PC-3 (cell line): Measurements from ENCODE around the gene STX8. TPM values are rescaled to one million over a fixed set of nuclear protein-coding genes. Genes with fewer than 3 reads are reported as not detected.
"Not testable (repeated sequence)": the region's sequence is repeated elsewhere in the genome, so short reads cannot be mapped to it uniquely, and the experiment has no call there.

ENCODE experiments used
- ATAC-seq: fragments of 200-7000 bp; cut with Tn5 transposase; 2 replicates; pipeline ENCODE4 v1.9.1; 2020; ENCODE audit warnings: mild to moderate bottlenecking, moderate library complexity
- BruUV-seq: library from RNA; stranded (reverse); fragments of 400-500 nt; replicated peaks from 2 replicates; lab custom pipeline; 2021; lab: Mats Ljungman, UMichigan
- CTCF ChIA-PET: fragments of 300-600 bp; sonication (Branson Sonifier 250); formaldehyde crosslinking; loops from one replicate; lab custom pipeline; 2022; ENCODE audit warnings: antibody characterized with exemption; lab: Charles Lee
- POLR2A ChIA-PET: fragments of 300-600 bp; sonication (Branson Sonifier 250); formaldehyde crosslinking; loops from one replicate; lab custom pipeline; 2022; ENCODE audit warnings: antibody characterized with exemption; ENCODE audit not compliant: unreplicated experiment; lab: Charles Lee
- DNase-seq: peaks from one replicate; pipeline ENCODE4 v3.0.0-alpha.2; 2015
- H2AFZ ChIP-seq: fragments of 300-600 bp; sonication (generic); 2 replicates; pipeline ENCODE4 v1.6.0; 2016; ENCODE audit warnings: antibody characterized with exemption, low read length
- H3F3A ChIP-seq: fragments of 300-600 bp; sonication (generic); one replicate; pipeline ENCODE4 v1.6.0; 2017; ENCODE audit warnings: antibody characterized with exemption, low read length, control low read depth, mild to moderate bottlenecking; ENCODE audit not compliant: unreplicated experiment
- H3K27ac ChIP-seq: fragments of 300-600 bp; sonication (generic); 2 replicates; pipeline ENCODE4 v1.5.1; 2016; ENCODE audit warnings: mild to moderate bottlenecking, low read length
- H3K27me3 ChIP-seq: fragments of 300-600 bp; sonication (generic); 2 replicates; pipeline ENCODE4 v1.6.1; 2016; ENCODE audit warnings: low read length, mixed read lengths
- H3K36me3 ChIP-seq: fragments of 300-600 bp; sonication (generic); 2 replicates; pipeline ENCODE4 v1.6.1; 2016; ENCODE audit warnings: low read depth, mixed run types, low read length, mixed read lengths
- H3K4me1 ChIP-seq: fragments of 300-600 bp; sonication (generic); 2 replicates; pipeline ENCODE4 v1.5.1; 2016; ENCODE audit warnings: low read length; ENCODE audit not compliant: insufficient read depth
- H3K4me2 ChIP-seq: fragments of 300-600 bp; sonication (generic); 2 replicates; pipeline ENCODE4 v1.6.0; 2016; ENCODE audit warnings: low read length
- H3K4me3 ChIP-seq: fragments of 300-600 bp; sonication (generic); 2 replicates; pipeline ENCODE4 v1.5.1; 2016; ENCODE audit warnings: mild to moderate bottlenecking, low read length, mixed read lengths
- H3K79me2 ChIP-seq: fragments of 300-600 bp; sonication (generic); 2 replicates; pipeline ENCODE4 v1.6.1; 2017; ENCODE audit warnings: low read length, mixed read lengths
- H3K9ac ChIP-seq: fragments of 300-600 bp; sonication (generic); 2 replicates; pipeline ENCODE4 v1.6.0; 2016; ENCODE audit warnings: mild to moderate bottlenecking, low read length
- H3K9me2 ChIP-seq: fragments of 300-600 bp; sonication (generic); replicated peaks from 2 replicates; pipeline ENCODE4 v1.6.1; 2016; ENCODE audit warnings: mixed run types, low read length, mixed read lengths
- H3K9me3 ChIP-seq: fragments of 300-600 bp; sonication (generic); 2 replicates; pipeline ENCODE4 v1.6.1; 2016; ENCODE audit warnings: low read length, mixed read lengths
- H4K20me1 ChIP-seq: fragments of 300-600 bp; sonication (generic); 2 replicates; pipeline ENCODE4 v1.6.1; 2016; ENCODE audit warnings: low read length, mixed read lengths
- CTCF ChIP-seq: fragments of 300-600 bp; sonication (generic); conservative IDR thresholded peaks from 2 replicates; pipeline ENCODE4 v1.5.1; 2017; ENCODE audit warnings: antibody characterized with exemption, low read depth, mild to moderate bottlenecking, low read length
- EZH2 ChIP-seq: fragments of 300-600 bp; sonication (generic); IDR thresholded peaks from one replicate; pipeline ENCODE4 v1.6.1; 2017; ENCODE audit warnings: antibody characterized with exemption, mild to moderate bottlenecking, low read length; ENCODE audit not compliant: unreplicated experiment
- EZH2phosphoT487 ChIP-seq: fragments of 300-600 bp; sonication (generic); IDR thresholded peaks from 2 replicates; pipeline ENCODE4 v1.6.1; 2018; ENCODE audit warnings: mild to moderate bottlenecking, antibody characterized with exemption, low read length, borderline replicate concordance
- intact Hi-C: fragments of 100-400 bp; cut with micrococcal nuclease; formaldehyde crosslinking; loops from 2 replicates; pipeline ENCODE4 v1.9.0; 2023
- total RNA-seq: library from RNA; depleted of rRNA; stranded (reverse); fragments of >200 nt; gene quantifications from 2 replicates; pipeline ENCODE4 v1.2.3, GENCODE V29; 2014

Gene STX8
- total RNA-seq, 1 experiment from 2014 or later = 57.4 TPM

- H3K9me2 ChIP-seq = no peaks in the 10 kb centered on the region
- no peak overlapping the region for H3K27ac ChIP-seq
- no peaks in the 10 kb centered on the region for H3K79me2 ChIP-seq
- ATAC-seq (no peak), DNase-seq (no peak)
- H3K4me1 ChIP-seq = peaks cover 4% of the 10 kb centered on the region; the same call in 1 of the 2 replicates
- H3K4me3 ChIP-seq = no peak overlapping the region
- BruUV-seq = no TSS peak
- H3K4me2 ChIP-seq = no peak overlapping the region
- H3K36me3 ChIP-seq = no peaks in the 10 kb centered on the region
- ChIA-PET CTCF (no interaction called here), POLR2A (no interaction called here)
- H2AFZ ChIP-seq = no peak overlapping the region
- H3K9me3 ChIP-seq = no peaks in the 10 kb centered on the region
- no peaks in the 10 kb centered on the region for H4K20me1 ChIP-seq
- intact Hi-C loops = no loop called here
- no peak for TF ChIP-seq CTCF
- TF ChIP-seq EZH2 = no peak
- no peak for TF ChIP-seq EZH2phosphoT487
- no peak overlapping the region for H3K9ac ChIP-seq
- no peaks in the 10 kb centered on the region for H3F3A ChIP-seq
- H3K27me3 ChIP-seq = no peaks in the 10 kb centered on the region
Observed at GRCh38 chr17:9360677-9361081, 214.9 kb downstream of the STX8 start.

- no peak overlapping the region for H3K4me2 ChIP-seq
- no TSS peak for BruUV-seq
- H3K4me1 ChIP-seq = no peaks in the 10 kb centered on the region
- no peak overlapping the region for H3K4me3 ChIP-seq
- no peaks in the 10 kb centered on the region for H3K79me2 ChIP-seq
- no peaks in the 10 kb centered on the region for H3F3A ChIP-seq
- TF ChIP-seq EZH2phosphoT487 (no peak), EZH2 (no peak), CTCF (no peak)
- no peak for DNase-seq
- CTCF ChIA-PET = no interaction called here
- no peaks in the 10 kb centered on the region for H4K20me1 ChIP-seq
- no peak overlapping the region for H2AFZ ChIP-seq
- no peak for ATAC-seq
- intact Hi-C loops = no loop called here
- no peaks in the 10 kb centered on the region for H3K36me3 ChIP-seq
- H3K27ac ChIP-seq = no peak overlapping the region
- H3K9me2 ChIP-seq = no peaks in the 10 kb centered on the region
- H3K27me3 ChIP-seq = no peaks in the 10 kb centered on the region
- H3K9ac ChIP-seq = no peak overlapping the region
- POLR2A ChIA-PET = no interaction called here
- H3K9me3 ChIP-seq = no peaks in the 10 kb centered on the region
Observed at GRCh38 chr17:9356488-9356911, 219.1 kb downstream of the STX8 start.

GRCh38 chr17:9355846-9356245 is 219.8 kb downstream of the STX8 start:
- BruUV-seq = no TSS peak
- Histone ChIP-seq H3K27me3 (no peaks in the 10 kb centered on the region), H3F3A (no peaks in the 10 kb centered on the region), H3K79me2 (no peaks in the 10 kb centered on the region), H3K4me2 (no peak overlapping the region), H3K9me2 (no peaks in the 10 kb centered on the region), H3K9me3 (no peaks in the 10 kb centered on the region), H3K36me3 (no peaks in the 10 kb centered on the region), H4K20me1 (no peaks in the 10 kb centered on the region), H3K27ac (no peak overlapping the region), H3K9ac (no peak overlapping the region), H3K4me1 (no peaks in the 10 kb centered on the region), H2AFZ (no peak overlapping the region), H3K4me3 (no peak overlapping the region)
- no peak for ATAC-seq
- TF ChIP-seq CTCF (no peak), EZH2 (no peak), EZH2phosphoT487 (no peak)
- intact Hi-C loops = no loop called here
- no peak for DNase-seq
- ChIA-PET POLR2A (no interaction called here), CTCF (no interaction called here)

- ATAC-seq, H4K20me1 ChIP-seq, H3K9me3 ChIP-seq, H3K27ac ChIP-seq, H3K79me2 ChIP-seq, BruUV-seq, H3K4me3 ChIP-seq, H3K4me2 ChIP-seq, intact Hi-C loops, H2AFZ ChIP-seq, H3K27me3 ChIP-seq, H3F3A ChIP-seq, DNase-seq, H3K9ac ChIP-seq, H3K4me1 ChIP-seq, H3K36me3 ChIP-seq, POLR2A ChIA-PET, CTCF ChIA-PET, H3K9me2 ChIP-seq: not testable (repeated sequence)
Observed at GRCh38 chr17:9355231-9355630, 220.4 kb downstream of the STX8 start.
